Activated naive CD4-positive, alpha-beta T cell treated with anti-CD3 and anti-CD28 coated beads for 36 hours (primary cell): Measurements from ENCODE around the gene SAMD13. TPM values are rescaled to one million over a fixed set of nuclear protein-coding genes. Genes with fewer than 3 reads are reported as not detected.

Source experiments
- CTCF ChIA-PET: fragments of 350-600 bp; sonication (Branson Sonifier 250); formaldehyde crosslinking; loops from one replicate; lab custom pipeline; 2021; ENCODE audit warnings: antibody characterized with exemption; lab: Charles Lee
- DNase-seq: peaks from one replicate; pipeline ENCODE4 v3.0.0-alpha.2; 2020
- H3K27ac Mint-ChIP-seq: one replicate; pipeline ENCODE4 v1.8.0; 2021; ENCODE audit warnings: mild to moderate bottlenecking, mixed read lengths
- H3K27me3 Mint-ChIP-seq: one replicate; pipeline ENCODE4 v1.8.0; 2021; ENCODE audit warnings: low read depth, mixed read lengths
- H3K36me3 Mint-ChIP-seq: one replicate; pipeline ENCODE4 v1.8.0; 2021; ENCODE audit warnings: low read depth, mixed read lengths
- H3K4me1 Mint-ChIP-seq: one replicate; pipeline ENCODE4 v1.8.0; 2021; ENCODE audit warnings: low read depth, mixed read lengths
- H3K4me3 Mint-ChIP-seq: one replicate; pipeline ENCODE4 v1.8.0; 2021; ENCODE audit warnings: mild to moderate bottlenecking, moderate library complexity, mixed read lengths
- H3K9me3 Mint-ChIP-seq: one replicate; pipeline ENCODE4 v1.8.0; 2021; ENCODE audit warnings: mixed read lengths
- intact Hi-C: fragments of 100-400 bp; cut with micrococcal nuclease; formaldehyde crosslinking; loops from one replicate; pipeline ENCODE4 v1.15.1; 2023
- total RNA-seq, 2 experiments: library from RNA; stranded (reverse); gene quantifications; one replicate each; pipeline ENCODE4 v1.2.3, GENCODE V29; 2021

Gene SAMD13
- total RNA-seq, 2 experiments from 2014 or later: 0.30 to 0.36 TPM

DNA sequence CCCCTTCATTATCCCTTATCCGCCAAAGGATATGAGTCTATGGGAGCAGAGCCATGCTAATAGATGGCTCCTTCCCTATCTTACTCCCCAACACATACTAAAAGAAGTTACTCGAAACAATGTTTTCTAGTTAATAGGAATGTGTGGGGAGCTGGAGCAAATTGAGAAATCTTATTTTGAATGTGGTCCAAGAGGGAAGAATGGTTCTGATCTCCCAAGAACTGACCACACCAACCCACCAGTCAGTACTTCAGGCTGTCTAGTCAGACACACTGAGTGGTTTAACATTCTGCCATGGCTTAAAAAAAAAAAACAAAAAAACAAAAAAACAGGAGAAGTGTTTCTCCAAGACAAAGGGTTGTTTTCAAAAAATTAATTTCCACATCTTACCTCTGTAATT, 65.3 kb downstream of the SAMD13 start:
- H3K27ac Mint-ChIP-seq: no peak overlapping the region
- CTCF ChIA-PET: no interaction called here
- peaks cover 8% of the 10 kb centered on the region for H3K4me1 Mint-ChIP-seq
- no peak for DNase-seq
- H3K4me3 Mint-ChIP-seq: no peak overlapping the region
- no peaks in the 10 kb centered on the region for H3K9me3 Mint-ChIP-seq
- H3K36me3 Mint-ChIP-seq: no peaks in the 10 kb centered on the region
- H3K27me3 Mint-ChIP-seq: no peaks in the 10 kb centered on the region
- intact Hi-C loops: no loop called here

DNA sequence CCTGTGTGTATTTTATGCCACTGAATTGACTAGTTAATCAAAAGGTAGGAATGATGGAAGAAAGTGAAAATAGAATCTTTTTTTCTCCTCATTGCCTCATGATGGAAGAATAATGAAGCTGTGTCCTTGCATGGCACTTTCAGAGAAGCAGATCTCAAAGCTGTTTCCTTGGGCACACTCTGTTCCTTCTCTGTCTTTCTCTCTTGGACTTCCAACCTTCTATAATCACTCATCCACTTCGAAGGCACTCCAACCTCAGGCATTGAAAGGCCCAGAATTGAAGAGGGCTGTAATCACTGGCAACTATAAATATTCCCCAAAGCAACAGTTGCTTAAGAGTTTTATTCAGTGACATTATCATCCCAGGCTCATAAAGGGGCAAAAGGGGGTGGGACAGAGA, 65.7 kb downstream of the SAMD13 start:
- H3K36me3 Mint-ChIP-seq: no peaks in the 10 kb centered on the region
- no peaks in the 10 kb centered on the region for H3K9me3 Mint-ChIP-seq
- intact Hi-C loops: no loop called here
- CTCF ChIA-PET: no interaction called here
- H3K27ac Mint-ChIP-seq: no peak overlapping the region
- peaks cover 8% of the 10 kb centered on the region for H3K4me1 Mint-ChIP-seq
- no peak for DNase-seq
- H3K27me3 Mint-ChIP-seq: no peaks in the 10 kb centered on the region
- H3K4me3 Mint-ChIP-seq: no peak overlapping the region

DNA sequence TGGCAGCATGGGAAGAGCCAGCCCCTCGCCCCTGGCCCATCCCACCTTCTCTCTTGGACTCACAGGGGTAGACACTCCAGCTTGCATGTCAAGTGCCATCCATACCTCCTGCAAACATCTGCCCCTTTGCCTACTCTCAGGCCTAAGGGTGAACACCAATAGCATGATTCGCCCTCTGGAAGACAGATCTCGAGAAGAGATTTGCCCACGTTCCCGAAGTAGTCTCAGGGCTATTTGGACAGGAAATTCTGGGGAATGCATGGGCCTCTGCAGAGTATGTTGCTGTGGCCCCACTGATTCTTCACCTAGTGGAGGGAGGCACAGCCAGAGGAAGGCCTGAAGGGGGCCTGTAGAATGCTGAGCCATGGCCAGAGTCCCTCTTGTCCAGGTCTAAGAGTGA, 66.9 kb downstream of the SAMD13 start:
- H3K36me3 Mint-ChIP-seq: no peaks in the 10 kb centered on the region
- no peak for DNase-seq
- H3K9me3 Mint-ChIP-seq: no peaks in the 10 kb centered on the region
- no peak overlapping the region for H3K27ac Mint-ChIP-seq
- H3K27me3 Mint-ChIP-seq: no peaks in the 10 kb centered on the region
- intact Hi-C loops: no loop called here
- peaks cover 5% of the 10 kb centered on the region for H3K4me1 Mint-ChIP-seq
- no peak overlapping the region for H3K4me3 Mint-ChIP-seq
- CTCF ChIA-PET: no interaction called here

- Mint-ChIP-seq H3K9me3 (no peaks in the 10 kb centered on the region), H3K27ac (no peak overlapping the region), H3K27me3 (no peaks in the 10 kb centered on the region), H3K36me3 (no peaks in the 10 kb centered on the region), H3K4me3 (no peak overlapping the region), H3K4me1 (peaks cover 5% of the 10 kb centered on the region)
- intact Hi-C loops: no loop called here
- DNase-seq: no peak
- CTCF ChIA-PET: no interaction called here
Measured at GRCh38 chr1:84370266-84370665, 68.8 kb downstream of the SAMD13 start.

DNA sequence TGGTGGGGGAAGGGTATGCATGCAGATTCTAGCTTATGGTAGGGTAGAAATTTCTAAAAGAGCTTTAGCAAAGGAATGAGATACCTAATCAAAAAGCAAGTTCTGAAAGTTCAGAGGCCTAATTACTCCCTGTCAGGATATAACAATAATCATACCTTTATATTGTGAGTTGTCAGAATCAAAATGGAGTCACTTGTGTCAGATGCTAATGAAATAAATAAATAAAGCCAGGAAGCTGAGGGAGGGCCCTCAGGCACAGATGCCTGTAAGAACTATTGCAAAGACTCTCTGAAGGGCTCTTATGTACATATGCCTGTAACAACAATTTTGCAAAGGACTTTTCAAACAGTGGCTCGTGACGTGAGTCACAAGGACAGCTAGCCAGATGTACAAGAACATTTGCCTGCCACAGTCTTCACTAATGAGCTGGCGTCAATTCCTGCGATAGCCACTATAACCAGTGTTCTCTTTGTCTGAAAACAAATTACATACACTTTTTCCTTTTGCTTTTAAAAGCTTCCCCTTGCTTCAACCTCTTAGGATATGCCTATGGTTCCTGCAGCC, 69.4 kb downstream of the SAMD13 start:
- H3K4me3 Mint-ChIP-seq: no peak overlapping the region
- DNase-seq: no peak
- H3K4me1 Mint-ChIP-seq: peaks cover under 1% of the 10 kb centered on the region
- no peaks in the 10 kb centered on the region for H3K36me3 Mint-ChIP-seq
- H3K27me3 Mint-ChIP-seq: no peaks in the 10 kb centered on the region
- intact Hi-C loops: no loop called here
- CTCF ChIA-PET: no interaction called here
- no peak overlapping the region for H3K27ac Mint-ChIP-seq
- no peaks in the 10 kb centered on the region for H3K9me3 Mint-ChIP-seq

- DNase-seq: no peak
- intact Hi-C loops: no loop called here
- H3K27ac Mint-ChIP-seq: no peak overlapping the region
- H3K27me3 Mint-ChIP-seq: no peaks in the 10 kb centered on the region
- H3K36me3 Mint-ChIP-seq: no peaks in the 10 kb centered on the region
- CTCF ChIA-PET: interaction anchor here (0.6 kb wide), 1 partner anchor 232 kb away, joined by 3 read pairs; no protein-coding TSS in a partner anchor
- H3K4me1 Mint-ChIP-seq: no peaks in the 10 kb centered on the region
- H3K4me3 Mint-ChIP-seq: no peak overlapping the region
- no peaks in the 10 kb centered on the region for H3K9me3 Mint-ChIP-seq
Measured at GRCh38 chr1:84373436-84374141, 72.1 kb downstream of the SAMD13 start.

GRCh38 chr1:84374991-84375696, 73.6 kb downstream of the SAMD13 start:
- H3K4me3 Mint-ChIP-seq: no peak overlapping the region
- H3K4me1 Mint-ChIP-seq: no peaks in the 10 kb centered on the region
- H3K27me3 Mint-ChIP-seq: no peaks in the 10 kb centered on the region
- CTCF ChIA-PET: interaction anchor here (0.8 to 0.9 kb wide), 2 partner anchors 11 to 230 kb away, joined by 3 read pairs; no protein-coding TSS in a partner anchor
- no peak for DNase-seq
- intact Hi-C loops: no loop called here
- H3K9me3 Mint-ChIP-seq: no peaks in the 10 kb centered on the region
- no peaks in the 10 kb centered on the region for H3K36me3 Mint-ChIP-seq
- H3K27ac Mint-ChIP-seq: no peak overlapping the region

GRCh38 chr1:84376000-84376910, 74.7 kb downstream of the SAMD13 start:
- intact Hi-C loops: no loop called here
- Mint-ChIP-seq H3K36me3 (no peaks in the 10 kb centered on the region), H3K27ac (no peak overlapping the region), H3K4me1 (no peaks in the 10 kb centered on the region), H3K27me3 (no peaks in the 10 kb centered on the region), H3K9me3 (no peaks in the 10 kb centered on the region), H3K4me3 (no peak overlapping the region)
- CTCF ChIA-PET: interaction anchor here (0.8 to 0.9 kb wide), 2 partner anchors 10 to 231 kb away, joined by 3 read pairs; no protein-coding TSS in a partner anchor
- DNase-seq: no peak

DNA sequence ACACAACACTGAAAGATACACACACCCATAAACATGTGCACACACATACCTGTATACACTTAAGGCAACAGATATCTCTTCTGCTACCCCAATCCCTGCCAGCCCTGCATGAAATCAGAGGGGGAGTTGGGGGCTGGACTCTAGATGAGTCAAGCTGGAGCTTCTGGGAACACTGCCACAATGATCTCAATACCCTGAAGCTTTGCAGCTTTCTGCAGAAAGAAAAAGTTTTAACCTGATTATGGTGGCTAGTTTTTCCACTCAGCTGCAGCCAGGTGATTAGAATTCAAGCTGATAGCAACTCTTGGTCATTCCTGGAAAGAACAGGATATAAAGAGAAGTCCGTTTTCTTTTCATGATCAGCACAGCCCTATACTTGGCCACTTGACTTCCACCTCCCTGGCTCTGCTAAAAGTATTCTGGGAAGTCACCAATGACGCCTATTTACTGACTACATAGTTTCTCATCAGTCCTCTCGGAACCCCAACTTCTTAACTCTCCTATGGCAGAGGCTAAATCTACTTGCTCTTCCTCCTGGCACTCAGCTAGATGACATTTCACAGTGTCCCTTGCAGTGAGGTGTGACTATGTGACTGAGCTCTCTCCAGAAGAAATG, 76.1 kb downstream of the SAMD13 start:
- no peak overlapping the region for H3K4me3 Mint-ChIP-seq
- no peaks in the 10 kb centered on the region for H3K27me3 Mint-ChIP-seq
- intact Hi-C loops: no loop called here
- no peak for DNase-seq
- H3K36me3 Mint-ChIP-seq: no peaks in the 10 kb centered on the region
- no peaks in the 10 kb centered on the region for H3K9me3 Mint-ChIP-seq
- CTCF ChIA-PET: no interaction called here
- H3K4me1 Mint-ChIP-seq: no peaks in the 10 kb centered on the region
- H3K27ac Mint-ChIP-seq: no peak overlapping the region

DNA sequence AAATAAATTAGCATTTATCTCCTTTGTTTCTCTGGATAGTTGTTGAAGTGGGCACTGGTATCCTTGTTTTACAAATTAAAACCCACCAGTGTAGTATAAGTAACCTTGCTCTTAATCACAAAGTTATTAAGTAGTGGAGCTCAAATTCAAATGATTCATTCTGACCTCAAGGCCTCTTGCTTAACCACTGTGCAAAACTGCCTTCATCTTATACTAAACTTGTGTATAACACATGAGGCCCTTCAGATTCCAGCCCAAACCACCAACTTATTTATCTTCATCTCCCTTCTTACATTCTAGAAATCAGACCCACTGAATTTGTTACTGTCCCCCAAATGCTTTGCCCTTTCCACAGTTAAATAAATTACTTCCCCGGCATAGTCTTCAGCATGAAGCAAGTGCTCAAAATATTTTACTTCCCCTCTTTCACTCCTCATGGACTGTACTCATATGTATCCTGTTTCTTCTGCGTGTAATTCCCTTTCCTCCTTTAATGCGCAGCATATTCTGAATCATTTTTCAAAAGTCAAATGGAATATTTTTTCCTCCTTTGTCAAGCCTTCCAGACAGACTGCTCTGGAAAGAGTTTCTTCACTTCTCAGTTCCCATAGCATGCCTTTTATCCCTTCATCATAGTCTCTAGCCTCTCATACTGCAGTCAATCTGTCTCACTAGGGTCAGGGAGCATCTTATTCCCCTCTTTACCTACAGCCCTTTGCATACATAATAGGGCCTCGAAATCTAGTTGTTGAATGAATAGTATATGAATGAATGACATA, 77.8 kb downstream of the SAMD13 start:
- H3K27ac Mint-ChIP-seq: no peak overlapping the region
- CTCF ChIA-PET: no interaction called here
- intact Hi-C loops: no loop called here
- DNase-seq: no peak
- no peak overlapping the region for H3K4me3 Mint-ChIP-seq
- no peaks in the 10 kb centered on the region for H3K27me3 Mint-ChIP-seq
- no peaks in the 10 kb centered on the region for H3K4me1 Mint-ChIP-seq
- no peaks in the 10 kb centered on the region for H3K9me3 Mint-ChIP-seq
- no peaks in the 10 kb centered on the region for H3K36me3 Mint-ChIP-seq

- no peak for DNase-seq
- Mint-ChIP-seq H3K9me3 (no peaks in the 10 kb centered on the region), H3K4me1 (no peaks in the 10 kb centered on the region), H3K4me3 (no peak overlapping the region), H3K36me3 (no peaks in the 10 kb centered on the region), H3K27me3 (no peaks in the 10 kb centered on the region), H3K27ac (no peak overlapping the region)
- CTCF ChIA-PET: no interaction called here
- intact Hi-C loops: no loop called here
Measured at GRCh38 chr1:84379917-84380180, 78.3 kb downstream of the SAMD13 start.
